Esophagus muscularis mucosa (tissue), 4 donors: Measurements from ENCODE around the gene LINC00237. TPM values are rescaled to one million over a fixed set of nuclear protein-coding genes. Genes with fewer than 3 reads are reported as not detected.

Source experiments
- DNase-seq: peaks from one replicate; pipeline ENCODE4 v3.0.0-alpha.2; 2017; ENCODE audit errors: extremely low spot score
- H3K27ac ChIP-seq, 4 donors: fragments of 200-600 bp; sonication (generic); replicated peaks in 1 of 4; 1 replicate in 3 of 4; 2 replicates in 1 of 4; pipeline ENCODE4 v1.5.1; 2016 to 2019; ENCODE audit warnings: mild to moderate bottlenecking in 1 of 4
- H3K27me3 ChIP-seq, 4 donors: fragments of 200-600 bp; sonication (generic); one replicate each; pipeline versions ENCODE4 v1.5.1 to v1.6.0; 2016 to 2019
- H3K36me3 ChIP-seq, 4 donors: fragments of 200-600 bp; sonication (generic); one replicate each; pipeline ENCODE4 v1.5.1; 2016 to 2019
- H3K4me1 ChIP-seq, 4 donors: fragments of 200-600 bp; sonication (generic); one replicate each; pipeline ENCODE4 v1.5.1; 2016 to 2019
- H3K4me3 ChIP-seq, 4 donors: fragments of 200-600 bp; sonication (generic); 1 replicate in 2 of 4; 2 replicates in 2 of 4; pipeline ENCODE4 v1.5.1; 2016 to 2019; ENCODE audit warnings: mild to moderate bottlenecking in 4 of 4, moderate library complexity in 1 of 4
- H3K9me3 ChIP-seq, 4 donors: fragments of 200-600 bp; sonication (generic); 1 replicate in 3 of 4; 2 replicates in 1 of 4; pipeline ENCODE4 v1.5.1; 2016 to 2019
- EP300 ChIP-seq: sonication (generic); formaldehyde crosslinking; IDR thresholded peaks from one replicate; pipeline ENCODE4 v1.6.1; 2017; ENCODE audit warnings: antibody characterized with exemption
- POLR2A ChIP-seq: fragments of 450-650 bp; IDR thresholded peaks from one replicate; pipeline ENCODE4 v1.6.1; 2017; ENCODE audit warnings: antibody characterized with exemption, moderate library complexity, mild to moderate bottlenecking, low read depth
- POLR2AphosphoS5 ChIP-seq, 2 donors: sonication (generic); formaldehyde crosslinking; IDR thresholded peaks; one replicate each; pipeline ENCODE4 v1.6.1; 2017; ENCODE audit warnings: antibody characterized with exemption in 2 of 2
- WGBS: methylation state at CpG from one replicate; pipeline ENCODE4 v1.1.5; 2018; 5-methylcytosine and 5-hydroxymethylcytosine counted together
- intact Hi-C: fragments of 100-400 bp; cut with DNase I; formaldehyde crosslinking; loops from one replicate; pipeline ENCODE4 v1.15.1; 2023
- total RNA-seq, 4 donors: library from RNA; depleted of rRNA; stranded (reverse); fragments of >200 nt; gene quantifications; one replicate each; pipeline versions ENCODE4 v1.1.0 to v1.2.1, GENCODE V29; 2016
- TF ChIP-seq, protein P1 (sequence below), 3 experiments: fragments of 200-600 bp in 2 of 3; fragments of 450-650 bp in 1 of 3; sonication (generic) in 2 of 3; IDR thresholded peaks; one replicate each; pipeline ENCODE4 v1.5.1; 2017 to 2019; ENCODE audit warnings: antibody characterized with exemption in 3 of 3, mild to moderate bottlenecking in 2 of 3, moderate library complexity in 1 of 3

Gene LINC00237
- total RNA-seq, 4 donors from 2014 or later = not detected

GRCh38 chr20:21124190-21124589, 18.0 kb upstream of the LINC00237 start:
- Histone ChIP-seq H3K9me3 (no peaks in the 10 kb centered on the region), H3K27ac (no peak overlapping the region), H3K27me3 (peaks cover 0 to 8% (median 0%) of the 10 kb centered on the region in 4 donors), H3K4me1 (peaks cover 0 to 21% (median 17%) of the 10 kb centered on the region in 4 donors), H3K36me3 (no peaks in the 10 kb centered on the region), H3K4me3 (no peak overlapping the region)
- intact Hi-C loops = no loop called here
- 85% methylated on average over 3 of the region's 3 CpGs for whole genome bisulfite sequencing
- TF ChIP-seq, protein P1, sequence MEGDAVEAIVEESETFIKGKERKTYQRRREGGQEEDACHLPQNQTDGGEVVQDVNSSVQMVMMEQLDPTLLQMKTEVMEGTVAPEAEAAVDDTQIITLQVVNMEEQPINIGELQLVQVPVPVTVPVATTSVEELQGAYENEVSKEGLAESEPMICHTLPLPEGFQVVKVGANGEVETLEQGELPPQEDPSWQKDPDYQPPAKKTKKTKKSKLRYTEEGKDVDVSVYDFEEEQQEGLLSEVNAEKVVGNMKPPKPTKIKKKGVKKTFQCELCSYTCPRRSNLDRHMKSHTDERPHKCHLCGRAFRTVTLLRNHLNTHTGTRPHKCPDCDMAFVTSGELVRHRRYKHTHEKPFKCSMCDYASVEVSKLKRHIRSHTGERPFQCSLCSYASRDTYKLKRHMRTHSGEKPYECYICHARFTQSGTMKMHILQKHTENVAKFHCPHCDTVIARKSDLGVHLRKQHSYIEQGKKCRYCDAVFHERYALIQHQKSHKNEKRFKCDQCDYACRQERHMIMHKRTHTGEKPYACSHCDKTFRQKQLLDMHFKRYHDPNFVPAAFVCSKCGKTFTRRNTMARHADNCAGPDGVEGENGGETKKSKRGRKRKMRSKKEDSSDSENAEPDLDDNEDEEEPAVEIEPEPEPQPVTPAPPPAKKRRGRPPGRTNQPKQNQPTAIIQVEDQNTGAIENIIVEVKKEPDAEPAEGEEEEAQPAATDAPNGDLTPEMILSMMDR (IDR thresholded peaks at IDR 0.05) = no peak
- TF ChIP-seq POLR2AphosphoS5 (IDR thresholded peaks at IDR 0.05) = no peak
- DNase-seq = peak; percentile 31

DNA sequence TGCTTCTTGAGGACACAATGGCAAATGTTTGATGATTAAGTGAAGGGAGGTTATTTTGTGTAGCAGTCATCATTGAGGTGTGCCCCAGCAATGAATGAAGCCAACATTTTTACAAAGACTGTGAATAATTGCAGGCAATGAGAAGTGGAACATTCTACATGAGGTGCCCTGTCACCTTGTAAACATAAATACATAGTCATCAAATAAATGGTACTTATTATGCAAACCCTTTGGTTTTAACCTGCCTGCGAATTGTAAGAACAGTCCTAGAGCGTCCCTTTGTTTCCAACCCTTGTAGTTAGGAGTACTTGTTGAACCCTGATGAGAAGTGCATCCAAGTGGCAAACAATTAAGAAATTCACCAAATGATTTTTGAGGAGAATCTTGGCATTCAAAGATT, 12.6 kb upstream of the LINC00237 start:
- TF ChIP-seq POLR2AphosphoS5 (IDR thresholded peaks at IDR 0.05) = no peak
- Histone ChIP-seq H3K4me3 (no peak overlapping the region), H3K9me3 (no peaks in the 10 kb centered on the region), H3K27me3 (peaks cover 0 to 25% (median 0%) of the 10 kb centered on the region in 4 donors), H3K27ac (no peak overlapping the region), H3K4me1 (no peaks in the 10 kb centered on the region), H3K36me3 (no peaks in the 10 kb centered on the region)
- intact Hi-C loops = no loop called here
- no peak for DNase-seq
- WGBS = 100% methylated on average over 2 of the region's 2 CpGs

GRCh38 chr20:21118138-21118537, 12.0 kb upstream of the LINC00237 start:
- peaks cover 0 to 25% (median 0%) of the 10 kb centered on the region in 4 donors for H3K27me3 ChIP-seq
- TF ChIP-seq POLR2AphosphoS5 (IDR thresholded peaks at IDR 0.05) = no peak
- no peak for TF ChIP-seq POLR2A
- TF ChIP-seq EP300 = no peak
- TF ChIP-seq, protein P1 (IDR thresholded peaks at IDR 0.05) = no peak
- H3K4me1 ChIP-seq = no peaks in the 10 kb centered on the region
- DNase-seq = peak; percentile 74
- intact Hi-C loops = no loop called here
- no peak overlapping the region for H3K27ac ChIP-seq
- no peak overlapping the region for H3K4me3 ChIP-seq
- H3K36me3 ChIP-seq = no peaks in the 10 kb centered on the region
- WGBS = 73% methylated on average over 4 of the region's 4 CpGs
- H3K9me3 ChIP-seq = no peaks in the 10 kb centered on the region

GRCh38 chr20:21117521-21117920, 11.4 kb upstream of the LINC00237 start:
- peak; percentile 26 for DNase-seq
- H3K27me3 ChIP-seq = peaks cover 0 to 29% (median 0%) of the 10 kb centered on the region in 4 donors
- H3K9me3 ChIP-seq = no peaks in the 10 kb centered on the region
- no peaks in the 10 kb centered on the region for H3K36me3 ChIP-seq
- H3K4me1 ChIP-seq = no peaks in the 10 kb centered on the region
- no peak overlapping the region for H3K4me3 ChIP-seq
- TF ChIP-seq POLR2AphosphoS5 (IDR thresholded peaks at IDR 0.05) (no peak), POLR2A (no peak), EP300 (no peak)
- TF ChIP-seq, protein P1 (IDR thresholded peaks at IDR 0.05) = no peak
- 66% methylated on average over 4 of the region's 4 CpGs for whole genome bisulfite sequencing
- intact Hi-C loops = no loop called here
- H3K27ac ChIP-seq = no peak overlapping the region

DNA sequence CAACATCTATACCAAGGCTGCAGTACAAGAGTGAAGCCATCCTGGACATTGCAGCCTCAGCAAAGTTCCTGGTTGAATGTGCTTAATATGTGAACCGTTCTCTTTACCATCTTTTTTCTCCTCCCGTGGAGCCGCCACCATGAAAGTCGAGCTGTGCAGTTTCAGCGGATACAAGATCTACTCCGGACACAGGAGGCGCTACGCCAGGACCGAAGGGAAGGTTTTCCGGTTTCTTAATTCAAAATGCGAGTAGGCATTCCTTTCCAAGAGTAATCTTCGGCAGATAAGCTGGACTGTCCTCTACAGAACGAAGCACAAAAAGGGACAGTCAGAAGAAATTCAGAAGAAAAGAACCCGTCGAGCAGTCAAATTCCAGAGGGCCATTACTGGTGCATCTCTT, 8.4 kb upstream of the LINC00237 start:
- Histone ChIP-seq H3K27ac (no peak overlapping the region), H3K36me3 (no peaks in the 10 kb centered on the region), H3K4me1 (no peaks in the 10 kb centered on the region), H3K27me3 (peaks cover 0 to 27% (median 0%) of the 10 kb centered on the region in 4 donors), H3K4me3 (no peak overlapping the region), H3K9me3 (no peaks in the 10 kb centered on the region)
- DNase-seq = no peak
- WGBS = 88% methylated on average over 15 of the region's 15 CpGs
- TF ChIP-seq, protein P1 (IDR thresholded peaks at IDR 0.05) = no peak
- no peak for TF ChIP-seq EP300
- TF ChIP-seq POLR2AphosphoS5 (IDR thresholded peaks at IDR 0.05) = no peak
- no peak for TF ChIP-seq POLR2A
- intact Hi-C loops = no loop called here
